GOT3 (cell line): Measurements from ENCODE around the gene FBLN2.
"Not testable (repeated sequence)": the region's sequence is repeated elsewhere in the genome, so short reads cannot be mapped to it uniquely, and the experiment has no call there.

Experiments used
- DNase-seq: peaks from one replicate; lab custom pipeline; 2025; ENCODE audit warnings: mixed read lengths; lab: John Stamatoyannopoulos, UW

Gene FBLN2

GRCh38 chr3:13513913-13514517 is 34.9 kb upstream of the FBLN2 start:
- no peak for DNase-seq

GRCh38 chr3:13514639-13515435 is 34.1 kb upstream of the FBLN2 start:
- no peak for DNase-seq

GRCh38 chr3:13515786-13516759 is 32.9 kb upstream of the FBLN2 start:
- no peak for DNase-seq

GRCh38 chr3:13516760-13517135 is 32.2 kb upstream of the FBLN2 start:
- DNase-seq, result no peak

- DNase-seq, result no peak
Measured at GRCh38 chr3:13517253-13517977, 31.5 kb upstream of the FBLN2 start.

GRCh38 chr3:13518516-13518953 is 30.4 kb upstream of the FBLN2 start:
- no peak for DNase-seq

GRCh38 chr3:13519006-13519791 is 29.7 kb upstream of the FBLN2 start:
- DNase-seq, result no peak

GRCh38 chr3:13520326-13520880 is 28.5 kb upstream of the FBLN2 start:
- DNase-seq, result no peak

- DNase-seq, result no peak
Measured at GRCh38 chr3:13521309-13521708, 27.6 kb upstream of the FBLN2 start.

GRCh38 chr3:13521749-13522148 is 27.2 kb upstream of the FBLN2 start:
- DNase-seq, result not testable (repeated sequence)

GRCh38 chr3:13522236-13522635 is 26.7 kb upstream of the FBLN2 start:
- DNase-seq, result no peak

GRCh38 chr3:13524979-13525669 is 23.8 kb upstream of the FBLN2 start:
- DNase-seq, result no peak

GRCh38 chr3:13525827-13526625 is 22.9 kb upstream of the FBLN2 start:
- no peak for DNase-seq

GRCh38 chr3:13526626-13526949 is 22.3 kb upstream of the FBLN2 start:
- DNase-seq, result no peak

GRCh38 chr3:13528217-13528867 is 20.6 kb upstream of the FBLN2 start:
- no peak for DNase-seq

GRCh38 chr3:13529196-13530112 is 19.5 kb upstream of the FBLN2 start:
- no peak for DNase-seq

GRCh38 chr3:13530241-13531009 is 18.5 kb upstream of the FBLN2 start:
- DNase-seq, result no peak
